ENCODE measurements around the gene THSD4.

THSD4 gene

DNA sequence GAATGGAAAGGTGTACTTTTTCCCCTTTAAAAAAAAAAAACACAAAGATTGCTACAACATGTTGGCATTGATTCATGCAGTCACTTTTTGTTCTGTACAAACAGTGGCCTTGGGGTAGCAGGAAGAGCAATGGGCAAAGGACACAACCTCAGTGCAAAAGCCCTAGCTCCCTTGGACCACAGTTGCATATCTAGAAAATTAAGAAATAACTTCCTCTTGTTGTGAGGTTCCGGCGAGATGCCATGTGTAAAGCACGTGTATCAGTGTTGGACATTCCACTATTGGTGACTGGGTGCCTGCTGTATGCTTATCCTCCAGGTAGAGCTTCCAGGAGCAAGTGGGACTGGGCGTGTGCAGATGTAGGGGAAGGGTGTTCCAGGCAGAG, 164.5 kb downstream of the THSD4 start:
- no peak overlapping the region for H3K27ac ChIP-seq (ENCODE audit: low read depth, low read length)
- peaks cover 25% of the 10 kb centered on the region for H3K4me1 ChIP-seq (ENCODE audit: control insufficient read depth, insufficient read depth, low read length)
- no peaks in the 10 kb centered on the region for H3K9me3 ChIP-seq (ENCODE audit: control insufficient read depth, insufficient read depth, low read depth, low read length)
- H3K4me3 ChIP-seq (ENCODE audit: low read depth, low read length): no peak overlapping the region
- no peaks in the 10 kb centered on the region for H3K36me3 ChIP-seq (ENCODE audit: control insufficient read depth, insufficient read depth, low read length)
- H3K27me3 ChIP-seq (ENCODE audit: control insufficient read depth, insufficient read depth, low read length): no peaks in the 10 kb centered on the region
- H3K9ac ChIP-seq (ENCODE audit: low read length): no peak overlapping the region

DNA sequence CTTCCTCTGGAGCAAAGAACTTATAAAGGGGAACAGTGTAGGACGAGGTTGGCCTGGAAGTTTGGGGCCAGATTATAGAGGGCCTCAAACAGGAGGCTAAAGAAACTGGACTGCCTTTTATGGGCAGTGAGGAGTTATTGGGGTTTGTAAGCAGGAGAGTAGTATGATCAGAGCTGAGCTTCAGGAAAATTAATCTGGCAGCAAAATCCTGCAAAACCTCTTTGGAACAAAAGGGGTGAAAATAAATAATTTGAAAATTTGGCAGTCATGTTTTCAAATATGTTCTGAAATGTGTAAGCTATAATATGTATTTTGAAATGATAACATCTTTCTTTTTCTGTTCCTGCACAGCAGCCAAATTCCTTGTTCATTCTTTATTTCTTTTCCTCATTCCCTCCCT, 164.9 kb downstream of the THSD4 start:
- H3K27me3 ChIP-seq (ENCODE audit: control insufficient read depth, insufficient read depth, low read length): no peaks in the 10 kb centered on the region
- H3K4me1 ChIP-seq (ENCODE audit: control insufficient read depth, insufficient read depth, low read length): peaks cover 21% of the 10 kb centered on the region
- H3K27ac ChIP-seq (ENCODE audit: low read depth, low read length): no peak overlapping the region
- H3K9me3 ChIP-seq (ENCODE audit: control insufficient read depth, insufficient read depth, low read depth, low read length): no peaks in the 10 kb centered on the region
- no peak overlapping the region for H3K9ac ChIP-seq (ENCODE audit: low read length)
- no peaks in the 10 kb centered on the region for H3K36me3 ChIP-seq (ENCODE audit: control insufficient read depth, insufficient read depth, low read length)
- no peak overlapping the region for H3K4me3 ChIP-seq (ENCODE audit: low read depth, low read length)

DNA sequence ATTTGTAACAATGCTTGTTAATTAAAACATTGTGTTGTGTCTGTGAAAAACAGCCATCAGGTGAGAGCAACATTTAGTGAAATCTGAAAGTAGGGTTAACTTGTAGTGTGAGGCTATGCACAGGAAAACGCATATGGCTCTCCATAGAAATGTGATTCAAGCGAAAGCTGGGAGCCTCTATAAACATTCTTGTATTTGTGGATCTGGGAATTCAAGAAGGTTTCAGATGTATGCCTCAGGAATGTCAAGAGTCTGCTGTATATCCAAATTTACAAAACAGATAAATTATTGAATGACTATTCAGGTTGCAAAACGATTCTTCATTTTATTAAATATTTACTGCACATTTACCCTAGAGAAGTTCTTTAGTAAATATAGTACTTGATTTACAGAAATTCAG, 166.0 kb downstream of the THSD4 start:
- Histone ChIP-seq H3K4me1 (ENCODE audit: control insufficient read depth, insufficient read depth, low read length) (peaks cover 10% of the 10 kb centered on the region), H3K27ac (ENCODE audit: low read depth, low read length) (no peak overlapping the region), H3K4me3 (ENCODE audit: low read depth, low read length) (no peak overlapping the region), H3K9ac (ENCODE audit: low read length) (no peak overlapping the region), H3K9me3 (ENCODE audit: control insufficient read depth, insufficient read depth, low read depth, low read length) (no peaks in the 10 kb centered on the region), H3K36me3 (ENCODE audit: control insufficient read depth, insufficient read depth, low read length) (no peaks in the 10 kb centered on the region), H3K27me3 (ENCODE audit: control insufficient read depth, insufficient read depth, low read length) (no peaks in the 10 kb centered on the region)

DNA sequence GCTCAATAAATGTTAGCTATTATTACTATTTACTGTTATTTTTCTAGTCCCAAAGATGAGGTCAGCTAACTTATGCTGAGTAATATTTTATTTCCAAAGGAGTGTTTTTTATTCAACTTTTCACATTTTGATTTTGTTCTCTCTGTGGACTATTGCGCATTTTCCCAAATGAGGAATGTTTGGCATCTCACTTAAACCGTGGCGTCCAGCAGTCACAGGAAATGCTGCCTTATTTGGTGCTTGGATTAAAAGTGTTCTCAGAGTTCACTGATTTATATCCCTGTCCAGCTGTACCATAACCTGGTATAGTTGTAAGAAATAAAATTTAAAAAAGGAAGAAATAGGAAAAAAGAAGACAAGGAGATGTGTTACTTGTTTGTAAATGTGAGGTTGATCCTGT, 166.8 kb downstream of the THSD4 start:
- no peak overlapping the region for H3K4me3 ChIP-seq (ENCODE audit: low read depth, low read length)
- H3K27ac ChIP-seq (ENCODE audit: low read depth, low read length): no peak overlapping the region
- H3K4me1 ChIP-seq (ENCODE audit: control insufficient read depth, insufficient read depth, low read length): peaks cover 9% of the 10 kb centered on the region; the same call in 1 of the 2 replicates
- H3K9ac ChIP-seq (ENCODE audit: low read length): no peak overlapping the region
- H3K27me3 ChIP-seq (ENCODE audit: control insufficient read depth, insufficient read depth, low read length): no peaks in the 10 kb centered on the region
- H3K36me3 ChIP-seq (ENCODE audit: control insufficient read depth, insufficient read depth, low read length): no peaks in the 10 kb centered on the region
- no peaks in the 10 kb centered on the region for H3K9me3 ChIP-seq (ENCODE audit: control insufficient read depth, insufficient read depth, low read depth, low read length)

DNA sequence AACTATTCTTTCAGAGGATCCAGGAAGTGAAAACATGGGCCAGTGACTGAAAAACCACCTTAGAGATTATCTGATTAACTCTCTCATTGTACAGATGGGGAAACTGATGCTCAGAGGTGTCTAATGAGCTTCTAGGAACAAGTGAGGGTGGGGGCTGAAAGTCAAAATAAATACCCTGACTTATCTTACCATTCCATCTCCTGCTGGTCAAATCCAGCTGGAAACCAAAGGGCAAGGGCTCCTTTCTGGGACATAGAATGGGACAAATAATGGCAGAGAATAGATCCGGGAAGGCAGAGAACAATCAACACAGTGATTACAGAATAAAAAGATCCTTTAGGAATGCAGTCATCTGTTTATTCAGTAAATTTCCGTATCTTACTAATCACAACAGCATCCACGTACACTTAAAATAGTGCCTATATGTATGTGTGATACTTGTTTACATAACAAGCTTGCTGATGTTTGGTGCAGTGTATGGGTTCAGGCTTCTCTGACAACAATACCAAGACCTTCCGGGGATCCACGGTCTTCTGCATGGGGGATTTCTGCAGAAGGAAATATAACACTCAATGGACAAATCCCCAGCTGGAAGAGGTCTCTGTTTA, 173.2 kb downstream of the THSD4 start:
- H3K27me3 ChIP-seq (ENCODE audit: control insufficient read depth, insufficient read depth, low read length): no peaks in the 10 kb centered on the region
- H3K4me3 ChIP-seq (ENCODE audit: low read depth, low read length): no peak overlapping the region
- H3K4me1 ChIP-seq (ENCODE audit: control insufficient read depth, insufficient read depth, low read length): no peaks in the 10 kb centered on the region; the same call in 1 of the 2 replicates
- H3K27ac ChIP-seq (ENCODE audit: low read depth, low read length): no peak overlapping the region
- no peak overlapping the region for H3K9ac ChIP-seq (ENCODE audit: low read length)
- no peaks in the 10 kb centered on the region for H3K9me3 ChIP-seq (ENCODE audit: control insufficient read depth, insufficient read depth, low read depth, low read length)
- H3K36me3 ChIP-seq (ENCODE audit: control insufficient read depth, insufficient read depth, low read length): no peaks in the 10 kb centered on the region

DNA sequence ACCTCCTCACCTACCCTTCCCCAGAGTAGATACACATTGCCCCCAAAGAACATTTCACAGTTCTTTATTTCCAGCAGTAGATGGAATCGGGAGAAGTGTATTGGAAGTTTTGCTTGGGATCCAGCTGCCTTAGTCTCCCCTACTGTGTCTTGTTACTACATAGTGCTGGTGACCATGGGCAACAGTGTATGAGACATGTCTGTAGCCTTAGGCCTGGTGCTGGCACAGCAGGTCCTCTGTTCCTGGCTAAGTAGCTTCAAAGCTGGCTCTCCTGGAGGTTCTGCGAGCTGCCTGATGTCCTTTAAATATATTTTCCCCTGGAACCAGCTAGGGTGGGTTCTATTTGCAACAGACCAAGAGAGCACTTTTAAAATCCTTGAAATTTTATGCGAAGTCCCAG, 174.7 kb downstream of the THSD4 start:
- Histone ChIP-seq H3K27me3 (ENCODE audit: control insufficient read depth, insufficient read depth, low read length) (no peaks in the 10 kb centered on the region), H3K36me3 (ENCODE audit: control insufficient read depth, insufficient read depth, low read length) (no peaks in the 10 kb centered on the region), H3K9ac (ENCODE audit: low read length) (no peak overlapping the region), H3K4me3 (ENCODE audit: low read depth, low read length) (no peak overlapping the region), H3K4me1 (ENCODE audit: control insufficient read depth, insufficient read depth, low read length) (no peaks in the 10 kb centered on the region), H3K9me3 (ENCODE audit: control insufficient read depth, insufficient read depth, low read depth, low read length) (no peaks in the 10 kb centered on the region), H3K27ac (ENCODE audit: low read depth, low read length) (no peak overlapping the region)

DNA sequence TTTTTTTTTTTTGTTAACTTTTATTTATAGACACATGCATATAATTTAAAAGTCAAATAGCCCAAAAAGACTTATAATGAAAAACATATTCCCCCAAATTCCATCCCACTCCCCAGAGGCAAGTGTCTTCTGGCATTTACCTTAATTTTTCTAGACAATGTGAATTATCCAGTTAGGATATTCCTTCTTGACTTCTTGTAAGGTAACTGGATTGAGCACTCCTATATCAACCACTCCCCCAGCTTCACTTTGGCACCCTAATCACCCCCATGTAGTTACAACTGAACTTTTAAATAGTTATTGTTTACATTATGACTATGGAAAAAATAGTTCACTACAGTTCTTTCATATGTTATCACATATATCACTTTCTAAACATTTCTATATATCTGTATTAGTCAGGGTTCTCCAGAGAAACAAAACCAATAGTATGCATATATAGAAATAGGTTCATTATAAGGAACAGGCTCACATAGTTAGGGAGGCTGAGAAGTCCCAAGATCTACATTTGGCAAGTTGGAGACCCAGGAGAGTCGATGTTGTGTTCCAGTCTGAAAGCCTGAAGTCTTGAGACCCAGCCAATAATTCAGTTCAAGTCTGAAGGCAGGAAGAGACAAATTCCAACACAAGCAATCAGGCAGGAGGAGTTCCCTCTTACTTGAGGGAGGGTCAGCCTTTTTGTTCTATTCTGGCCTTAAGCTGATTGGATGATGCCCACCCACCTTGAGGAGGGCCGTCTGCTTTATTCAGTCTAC, 175.8 kb downstream of the THSD4 start:
- H3K9ac ChIP-seq (ENCODE audit: low read length): no peak overlapping the region
- H3K27me3 ChIP-seq (ENCODE audit: control insufficient read depth, insufficient read depth, low read length): no peaks in the 10 kb centered on the region
- H3K4me3 ChIP-seq (ENCODE audit: low read depth, low read length): no peak overlapping the region
- no peaks in the 10 kb centered on the region for H3K36me3 ChIP-seq (ENCODE audit: control insufficient read depth, insufficient read depth, low read length)
- H3K9me3 ChIP-seq (ENCODE audit: control insufficient read depth, insufficient read depth, low read depth, low read length): no peaks in the 10 kb centered on the region
- no peaks in the 10 kb centered on the region for H3K4me1 ChIP-seq (ENCODE audit: control insufficient read depth, insufficient read depth, low read length)
- H3K27ac ChIP-seq (ENCODE audit: low read depth, low read length): no peak overlapping the region

DNA sequence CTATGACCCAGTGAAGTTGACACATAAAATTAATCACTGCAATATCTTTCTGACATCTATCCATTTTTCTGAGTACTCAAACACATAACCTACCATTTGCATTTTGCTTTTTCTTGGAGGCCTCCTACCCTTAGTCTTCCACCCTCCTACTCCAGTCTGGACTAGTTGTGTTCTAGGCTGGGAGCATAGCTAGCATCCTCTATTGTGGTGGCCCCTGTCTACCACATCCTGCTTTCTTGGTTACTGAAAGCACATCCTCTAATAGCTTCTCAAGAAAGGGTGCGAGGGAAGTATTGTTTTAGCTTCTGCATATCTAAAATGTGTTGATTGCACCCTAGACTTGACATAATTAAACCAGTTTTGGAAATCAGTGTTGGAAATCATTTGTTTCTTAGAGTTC, 176.5 kb downstream of the THSD4 start:
- H3K27ac ChIP-seq (ENCODE audit: low read depth, low read length): no peak overlapping the region

DNA sequence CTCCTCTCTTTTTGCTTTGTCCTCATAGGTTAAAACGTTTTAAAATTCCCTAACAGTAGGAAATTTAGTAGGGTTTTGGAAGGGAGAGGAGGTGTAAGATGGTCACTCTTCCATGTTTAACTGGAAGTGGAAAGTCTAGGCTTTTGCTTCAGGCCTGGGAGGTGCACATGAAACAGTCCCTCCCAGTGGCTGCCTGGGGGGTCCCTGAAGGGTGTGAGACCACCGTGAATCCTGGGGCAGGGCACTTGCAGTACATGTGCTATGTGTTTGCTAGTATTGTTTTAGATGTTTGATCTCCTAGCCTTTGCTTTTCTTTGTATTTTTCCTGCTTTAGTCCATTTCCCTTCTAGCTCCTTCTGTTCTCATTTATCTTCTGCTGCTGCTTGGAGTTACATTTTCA, 178.5 kb downstream of the THSD4 start:
- no peak overlapping the region for H3K27ac ChIP-seq (ENCODE audit: low read depth, low read length)
- H3K4me1 ChIP-seq (ENCODE audit: control insufficient read depth, insufficient read depth, low read length): no peaks in the 10 kb centered on the region
- H3K36me3 ChIP-seq (ENCODE audit: control insufficient read depth, insufficient read depth, low read length): no peaks in the 10 kb centered on the region
- H3K9ac ChIP-seq (ENCODE audit: low read length): no peak overlapping the region
- no peaks in the 10 kb centered on the region for H3K27me3 ChIP-seq (ENCODE audit: control insufficient read depth, insufficient read depth, low read length)
- H3K9me3 ChIP-seq (ENCODE audit: control insufficient read depth, insufficient read depth, low read depth, low read length): no peaks in the 10 kb centered on the region
- no peak overlapping the region for H3K4me3 ChIP-seq (ENCODE audit: low read depth, low read length)

More for the DNA sequence above, 176.5 kb downstream of the THSD4 start:
- no peaks in the 10 kb centered on the region for H3K9me3 ChIP-seq (ENCODE audit: control insufficient read depth, insufficient read depth, low read depth, low read length)
- no peaks in the 10 kb centered on the region for H3K4me1 ChIP-seq (ENCODE audit: control insufficient read depth, insufficient read depth, low read length)
- H3K4me3 ChIP-seq (ENCODE audit: low read depth, low read length): no peak overlapping the region
- H3K36me3 ChIP-seq (ENCODE audit: control insufficient read depth, insufficient read depth, low read length): no peaks in the 10 kb centered on the region
- no peak overlapping the region for H3K9ac ChIP-seq (ENCODE audit: low read length)
- H3K27me3 ChIP-seq (ENCODE audit: control insufficient read depth, insufficient read depth, low read length): no peaks in the 10 kb centered on the region

DNA sequence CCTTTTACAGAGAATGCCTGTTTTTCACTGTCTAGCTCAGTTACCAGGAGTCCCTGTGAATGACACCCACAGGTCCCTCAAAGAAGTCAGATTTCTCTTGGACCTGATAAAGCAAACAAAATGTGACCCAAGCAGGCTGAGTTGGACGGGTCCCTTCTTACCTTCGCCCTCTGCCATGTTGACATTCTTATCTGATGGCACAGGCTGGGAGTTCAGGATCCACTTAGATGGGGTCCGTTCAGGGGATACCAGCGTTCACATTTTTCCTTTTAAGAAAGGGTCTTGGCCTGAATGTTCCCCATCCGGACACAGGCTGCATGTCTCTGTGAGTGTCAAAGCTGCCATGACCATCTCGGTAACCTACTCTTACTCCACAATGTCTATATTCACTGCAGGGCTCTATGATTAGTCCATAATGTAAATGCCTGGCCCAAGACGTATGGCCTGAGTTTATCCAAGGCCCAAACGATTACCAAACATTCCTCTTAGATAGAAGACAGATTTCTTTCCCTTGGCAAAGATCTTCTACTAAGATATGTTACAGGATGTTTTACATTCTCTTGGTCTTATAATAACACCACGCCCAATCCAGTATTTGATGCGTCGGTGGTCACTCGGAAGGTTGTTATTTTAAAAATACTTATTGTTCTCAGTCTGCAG, 179.1 kb downstream of the THSD4 start:
- H3K4me3 ChIP-seq (ENCODE audit: low read depth, low read length): no peak overlapping the region
- no peaks in the 10 kb centered on the region for H3K27me3 ChIP-seq (ENCODE audit: control insufficient read depth, insufficient read depth, low read length)
- H3K9me3 ChIP-seq (ENCODE audit: control insufficient read depth, insufficient read depth, low read depth, low read length): no peaks in the 10 kb centered on the region
- no peaks in the 10 kb centered on the region for H3K36me3 ChIP-seq (ENCODE audit: control insufficient read depth, insufficient read depth, low read length)
- no peaks in the 10 kb centered on the region for H3K4me1 ChIP-seq (ENCODE audit: control insufficient read depth, insufficient read depth, low read length)
- H3K27ac ChIP-seq (ENCODE audit: low read depth, low read length): no peak overlapping the region
- H3K9ac ChIP-seq (ENCODE audit: low read length): no peak overlapping the region

DNA sequence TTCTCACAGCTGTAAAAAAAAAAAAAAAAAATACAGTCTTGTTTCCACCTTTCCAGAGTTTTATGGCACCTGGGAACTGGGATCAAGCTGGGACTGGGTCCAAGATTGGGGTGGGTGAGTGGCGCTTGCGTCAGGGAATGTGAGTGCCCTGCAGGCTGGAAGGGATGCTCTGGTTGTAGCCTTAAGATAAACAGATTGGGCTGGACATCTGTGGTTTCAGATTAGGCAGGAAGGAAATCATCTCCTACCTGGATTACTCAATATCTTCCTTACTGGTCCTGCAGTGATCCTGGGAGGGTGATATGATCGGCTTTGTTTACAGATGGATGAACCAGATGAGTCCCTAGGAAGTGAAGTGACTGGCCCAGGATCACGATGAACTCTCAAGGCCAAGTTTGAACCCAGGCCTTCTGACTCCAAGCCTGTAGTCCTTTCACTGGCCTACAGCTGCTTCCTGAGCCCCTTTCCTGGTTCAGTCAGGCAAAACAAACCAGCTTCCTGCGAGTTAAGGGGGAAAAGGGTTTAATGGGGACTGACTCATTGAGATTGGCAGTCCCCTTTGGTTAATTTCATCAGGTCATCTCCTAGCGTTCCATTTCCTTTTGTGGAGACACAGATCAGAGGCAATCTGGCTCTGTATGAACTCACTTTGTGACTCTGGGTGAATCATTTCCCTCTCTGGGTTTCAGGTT, 179.8 kb downstream of the THSD4 start:
- H3K27ac ChIP-seq (ENCODE audit: low read depth, low read length): no peak overlapping the region
- no peaks in the 10 kb centered on the region for H3K9me3 ChIP-seq (ENCODE audit: control insufficient read depth, insufficient read depth, low read depth, low read length)
- no peak overlapping the region for H3K9ac ChIP-seq (ENCODE audit: low read length)
- H3K4me3 ChIP-seq (ENCODE audit: low read depth, low read length): no peak overlapping the region
- no peaks in the 10 kb centered on the region for H3K36me3 ChIP-seq (ENCODE audit: control insufficient read depth, insufficient read depth, low read length)
- no peaks in the 10 kb centered on the region for H3K4me1 ChIP-seq (ENCODE audit: control insufficient read depth, insufficient read depth, low read length)
- H3K27me3 ChIP-seq (ENCODE audit: control insufficient read depth, insufficient read depth, low read length): no peaks in the 10 kb centered on the region

Data from HUES6 (cell line).